ENCODE measurements around the gene FGFBP3. TPM values are rescaled to one million over a fixed set of nuclear protein-coding genes. Genes with fewer than 3 reads are reported as not detected.
"Not testable (repeated sequence)": the region's sequence is repeated elsewhere in the genome, so short reads cannot be mapped to it uniquely, and the experiment has no call there.

FGFBP3 gene
- total RNA-seq, 1 experiment from 2014 or later = 68.2 TPM

GRCh38 chr10:91896212-91896756, 13.0 kb downstream of the FGFBP3 start:
- POLR2A ChIA-PET = no interaction called here
- peaks cover 7% of the 10 kb centered on the region for H3K4me1 Mint-ChIP-seq
- TF ChIP-seq FOXP1 (CRISPR knock-in tag; IDR thresholded peaks at IDR 0.05; ENCODE audit: borderline replicate concordance) (no peak), MAX (CRISPR knock-in tag; IDR thresholded peaks at IDR 0.05) (no peak), USF1 (CRISPR knock-in tag; IDR thresholded peaks at IDR 0.05) (no peak), ZBTB43 (CRISPR knock-in tag; IDR thresholded peaks at IDR 0.05) (no peak), MLX (CRISPR knock-in tag; IDR thresholded peaks at IDR 0.05) (no peak), ZNF219 (CRISPR knock-in tag; IDR thresholded peaks at IDR 0.05; ENCODE audit: borderline replicate concordance) (no peak), NFATC4 (CRISPR knock-in tag; IDR thresholded peaks at IDR 0.05) (no peak), KAT7 (CRISPR knock-in tag; IDR thresholded peaks at IDR 0.05; ENCODE audit: borderline replicate concordance) (no peak), RELA (CRISPR knock-in tag; IDR thresholded peaks at IDR 0.05; ENCODE audit: borderline replicate concordance) (no peak), ZNF512 (CRISPR knock-in tag; IDR thresholded peaks at IDR 0.05; ENCODE audit: borderline replicate concordance) (no peak), ZMAT4 (CRISPR knock-in tag; IDR thresholded peaks at IDR 0.05) (no peak), ARID4B (CRISPR knock-in tag; IDR thresholded peaks at IDR 0.05; ENCODE audit: borderline replicate concordance) (no peak), IRF2 (CRISPR knock-in tag; IDR thresholded peaks at IDR 0.05; ENCODE audit: borderline replicate concordance, low read depth) (no peak)

GRCh38 chr10:91894261-91894685, 15.0 kb downstream of the FGFBP3 start:
- H3K36me3 Mint-ChIP-seq; CTCF ChIA-PET; H3K4me3 Mint-ChIP-seq; POLR2A ChIA-PET; ATAC-seq; H3K27ac Mint-ChIP-seq; H3K27me3 Mint-ChIP-seq (ENCODE audit: low read depth); DNase-seq (ENCODE audit: low spot score): not testable (repeated sequence)
- Mint-ChIP-seq H3K9me3 (peaks cover 14% of the 10 kb centered on the region), H3K4me1 (peaks cover 15% of the 10 kb centered on the region)

More at GRCh38 chr10:91896212-91896756, 13.0 kb downstream of the FGFBP3 start:
- Mint-ChIP-seq H3K9me3 (peaks cover 24% of the 10 kb centered on the region), H3K4me3 (no peak overlapping the region), H3K27ac (no peak overlapping the region), H3K27me3 (ENCODE audit: low read depth) (no peaks in the 10 kb centered on the region), H3K36me3 (peaks cover 8% of the 10 kb centered on the region)
- CTCF ChIA-PET = no interaction called here
- ATAC-seq (no peak), DNase-seq (ENCODE audit: low spot score) (no peak)
